Prostate gland (tissue), 2 donors: Measurements from ENCODE around the gene PA2G4. TPM values are rescaled to one million over a fixed set of nuclear protein-coding genes. Genes with fewer than 3 reads are reported as not detected.
A peak's percentile ranks its signal among the peaks of the same experiment; 100 is the strongest.

Experiments
- DNase-seq: peaks from one replicate; pipeline ENCODE4 v3.0.0-alpha.2; 2019; ENCODE audit warnings: low spot score
- H3K27ac ChIP-seq, 2 donors: fragments of 200-600 bp; sonication (generic); 2 replicates each; pipeline ENCODE4 v1.5.1; 2017 to 2019
- H3K27me3 ChIP-seq: fragments of 200-600 bp; sonication (generic); replicated peaks from 2 replicates; pipeline ENCODE4 v1.5.1; 2019; ENCODE audit not compliant: insufficient read depth
- H3K36me3 ChIP-seq, 2 donors: fragments of 200-600 bp; sonication (generic); 1 replicate in 1 of 2; 2 replicates in 1 of 2; pipeline versions ENCODE4 v1.5.1 to v1.8.1; 2017 to 2019
- H3K4me1 ChIP-seq: fragments of 200-600 bp; sonication (generic); replicated peaks from 2 replicates; pipeline ENCODE4 v1.5.1; 2019
- H3K4me3 ChIP-seq, 2 donors: fragments of 200-600 bp; sonication (generic); 2 replicates each; pipeline ENCODE4 v1.5.1; 2017 to 2019
- H3K9me3 ChIP-seq: fragments of 200-600 bp; sonication (generic); 2 replicates; pipeline ENCODE4 v1.5.1; 2017
- CTCF ChIP-seq, 4 experiments: fragments of 200-600 bp in 2 of 4; fragments of 450-650 bp in 2 of 4; sonication (generic) in 2 of 4; IDR thresholded peaks; 1 replicate in 3 of 4; 2 replicates in 1 of 4; pipeline ENCODE4 v1.5.1; 2016 to 2019; ENCODE audit warnings: antibody characterized with exemption in 4 of 4, mild to moderate bottlenecking in 2 of 4, moderate library complexity in 2 of 4
- POLR2A ChIP-seq: fragments of 450-650 bp; IDR thresholded peaks from one replicate; pipeline ENCODE4 v1.6.1; 2016; ENCODE audit warnings: antibody characterized with exemption, mild to moderate bottlenecking
- POLR2AphosphoS5 ChIP-seq: sonication (generic); formaldehyde crosslinking; IDR thresholded peaks from one replicate; pipeline ENCODE4 v1.6.1; 2017; ENCODE audit warnings: antibody characterized with exemption
- WGBS: methylation state at CpG from one replicate; pipeline ENCODE4 v1.1.5; 2018; 5-methylcytosine and 5-hydroxymethylcytosine counted together
- intact Hi-C: fragments of 100-400 bp; cut with DNase I; formaldehyde crosslinking; loops from one replicate; pipeline ENCODE4 v1.14.2; 2022
- total RNA-seq, 2 donors: library from RNA; depleted of rRNA; stranded (reverse); fragments of >200 nt; gene quantifications; one replicate each; pipeline ENCODE4 v1.1.0, GENCODE V29; 2016

Gene PA2G4
- total RNA-seq, 2 donors from 2014 or later = 75.0 to 93.3 TPM

- WGBS = 83% methylated on average over 7 of the region's 11 CpGs
- no peak overlapping the region for H3K4me3 ChIP-seq
- peaks cover 10% of the 10 kb centered on the region for H3K4me1 ChIP-seq
- no peaks in the 10 kb centered on the region for H3K9me3 ChIP-seq
- no peak for TF ChIP-seq POLR2AphosphoS5
- no peak for TF ChIP-seq POLR2A
- no peak for TF ChIP-seq CTCF (IDR thresholded peaks at IDR 0.05)
- no peak overlapping the region for H3K27ac ChIP-seq
- no peaks in the 10 kb centered on the region for H3K36me3 ChIP-seq
- intact Hi-C loops = no loop called here
- H3K27me3 ChIP-seq = no peaks in the 10 kb centered on the region
- no peak for DNase-seq
Observed at GRCh38 chr12:56121204-56121870, 17.0 kb downstream of the PA2G4 start.

DNA sequence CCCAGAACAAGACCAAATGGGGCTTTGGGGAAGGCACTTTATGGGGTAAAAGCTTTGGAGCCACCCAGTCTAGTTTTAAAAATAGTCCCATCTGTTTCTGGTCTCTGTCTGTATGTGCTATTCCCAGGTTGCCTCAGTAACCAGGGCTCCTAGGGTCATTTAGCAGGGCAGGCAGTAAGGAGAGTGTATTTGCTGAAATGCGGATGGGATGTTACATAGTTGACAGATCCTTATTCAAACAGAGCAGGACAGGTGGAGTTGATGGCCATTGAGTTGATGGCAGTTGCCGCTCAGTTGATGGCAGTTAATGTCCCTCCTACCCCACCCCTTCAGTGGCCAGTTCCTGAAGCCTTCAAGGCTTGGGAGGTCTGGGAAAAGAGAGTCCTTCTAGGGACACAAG lies 18.3 kb downstream of the PA2G4 start:
- 65% methylated on average over 2 of the region's 2 CpGs for WGBS
- intact Hi-C loops = no loop called here
- Histone ChIP-seq H3K27me3 (no peaks in the 10 kb centered on the region), H3K27ac (no peak overlapping the region), H3K9me3 (no peaks in the 10 kb centered on the region), H3K4me3 (no peak overlapping the region), H3K4me1 (peaks cover 19% of the 10 kb centered on the region), H3K36me3 (no peaks in the 10 kb centered on the region)
- TF ChIP-seq POLR2AphosphoS5 = no peak
- TF ChIP-seq CTCF (IDR thresholded peaks at IDR 0.05) = no peak
- TF ChIP-seq POLR2A = no peak
- DNase-seq = no peak

DNA sequence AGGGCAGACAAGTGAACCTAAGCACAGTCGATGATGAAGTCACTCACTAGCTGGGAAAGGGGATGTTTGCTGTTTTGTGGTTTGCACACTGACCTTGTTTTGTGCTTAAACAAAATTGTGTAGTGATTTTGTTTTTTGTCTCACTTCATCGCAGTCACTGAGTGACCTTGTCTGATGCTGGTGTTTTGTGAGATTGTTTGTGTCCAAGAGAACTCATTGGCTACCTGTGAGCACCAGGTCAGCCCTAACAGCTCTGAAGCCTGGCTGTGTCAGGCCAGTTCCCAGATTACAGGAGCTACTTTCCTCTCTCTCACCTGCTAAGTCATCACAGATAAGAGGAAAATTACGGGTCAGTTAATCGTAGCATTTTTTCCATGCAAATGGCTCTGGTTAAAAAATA lies 19.8 kb downstream of the PA2G4 start:
- no peak overlapping the region for H3K4me3 ChIP-seq
- DNase-seq = no peak
- TF ChIP-seq CTCF (IDR thresholded peaks at IDR 0.05) (no peak), POLR2A (no peak), POLR2AphosphoS5 (no peak)
- no peak overlapping the region for H3K27ac ChIP-seq
- WGBS = 75% methylated on average over 4 of the region's 4 CpGs
- no peaks in the 10 kb centered on the region for H3K9me3 ChIP-seq
- H3K36me3 ChIP-seq = no peaks in the 10 kb centered on the region
- intact Hi-C loops = no loop called here
- H3K4me1 ChIP-seq = peaks cover 15% of the 10 kb centered on the region
- H3K27me3 ChIP-seq = no peaks in the 10 kb centered on the region

- Histone ChIP-seq H3K4me3 (no peak overlapping the region), H3K9me3 (no peaks in the 10 kb centered on the region), H3K27me3 (no peaks in the 10 kb centered on the region), H3K36me3 (peaks cover 0 to 9% of the 10 kb centered on the region in 2 donors), H3K27ac (peak overlapping the region; percentile 82 to 87), H3K4me1 (peaks cover 11% of the 10 kb centered on the region)
- intact Hi-C loops = loop anchor here (2.0 to 5.0 kb wide), 3 partner anchors 32 to 341 kb away; partner anchors contain the start of genes MYL6, SMARCC2 and SPRYD4
- WGBS = 59% methylated on average over 3 of the region's 3 CpGs
- no peak for DNase-seq
- no peak for TF ChIP-seq POLR2A
- TF ChIP-seq CTCF (IDR thresholded peaks at IDR 0.05) = no peak
- no peak for TF ChIP-seq POLR2AphosphoS5
Observed at GRCh38 chr12:56126732-56127239, 22.4 kb downstream of the PA2G4 start.

DNA sequence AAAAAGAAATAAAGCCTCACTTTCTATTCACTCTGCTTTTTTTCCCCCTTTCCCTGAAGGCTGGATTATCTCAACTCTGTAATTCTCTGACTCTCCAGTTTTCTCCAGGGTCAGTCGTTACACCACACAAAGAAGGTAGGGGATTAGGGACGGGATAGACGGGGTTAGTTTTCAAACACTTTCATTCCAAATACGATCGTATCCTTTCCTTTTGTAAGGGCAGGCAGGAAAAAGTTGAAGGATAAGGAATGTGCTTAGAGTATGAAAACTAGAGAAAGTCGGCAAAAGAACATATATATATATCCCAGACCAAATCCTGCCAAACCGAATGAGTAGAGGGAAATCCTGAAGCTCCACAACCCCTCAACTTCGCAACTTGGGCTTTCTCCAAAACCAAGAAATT lies 23.1 kb downstream of the PA2G4 start:
- H3K9me3 ChIP-seq = no peaks in the 10 kb centered on the region
- TF ChIP-seq POLR2A = peak; percentile 5
- no peak for TF ChIP-seq POLR2AphosphoS5
- TF ChIP-seq CTCF (IDR thresholded peaks at IDR 0.05) = peak in 1 of 4 experiments; percentile 3

More for the DNA sequence above, 23.1 kb downstream of the PA2G4 start:
- Histone ChIP-seq H3K36me3 (peaks cover 5 to 9% of the 10 kb centered on the region in 2 donors), H3K4me3 (peak overlapping the region; percentile 15 to 16), H3K27ac (peak overlapping the region; percentile 82 to 87), H3K27me3 (no peaks in the 10 kb centered on the region), H3K4me1 (peaks cover 11% of the 10 kb centered on the region)
- DNase-seq = no peak
- WGBS = under 1% methylated on average over 8 of the region's 8 CpGs
- intact Hi-C loops = loop anchor here (2.0 to 5.0 kb wide), 3 partner anchors 31 to 340 kb away; partner anchors contain the start of genes MYL6, SMARCC2 and SPRYD4
